HT1080 (cell line): ENCODE measurements around the gene ZNF208. TPM values are rescaled to one million over a fixed set of nuclear protein-coding genes. Genes with fewer than 3 reads are reported as not detected.
"Not testable (repeated sequence)": the region's sequence is repeated elsewhere in the genome, so short reads cannot be mapped to it uniquely, and the experiment has no call there.

ENCODE experiments used
- DNase-seq: peaks from one replicate; pipeline ENCODE4 v3.0.0-alpha.2; 2015; ENCODE audit warnings: low read depth
- polyA plus RNA-seq, 2 experiments: library from polyadenylated mRNA; depleted of rRNA; stranded (reverse); fragments of >200 nt; gene quantifications; 2 replicates each; pipeline ENCODE4 v1.2.3, GENCODE V29; 2015
- total RNA-seq: library from RNA; depleted of rRNA; stranded (reverse); fragments of >200 nt; shearing (Covaris generic); gene quantifications from 2 replicates; pipeline ENCODE4 v1.2.3, GENCODE V29; 2014; rRNA removed

The ZNF208 gene
- 0.74 TPM in 1 of 2 replicates, not detected in the other for total RNA-seq
- not detected in 2 replicates for polyA plus RNA-seq (2015; cell fraction: cytosol; rRNA removed)
- 0.03 and 0.04 TPM in 2 replicates for polyA plus RNA-seq (2015; cell fraction: nucleus; rRNA removed)

- DNase-seq = not testable (repeated sequence)
Observed at GRCh38 chr19:22010437-22011143, at the start of gene ZNF208. ZNF208 (minus strand) TSS chr19:22010943; CDS start chr19:22010794, 149 bp downstream.

GRCh38 chr19:22052644-22053013, 41.9 kb upstream of the ZNF208 start:
- DNase-seq = no peak

GRCh38 chr19:22041151-22041550, 30.4 kb upstream of the ZNF208 start:
- not testable (repeated sequence) for DNase-seq

GRCh38 chr19:22030680-22031079, 19.9 kb upstream of the ZNF208 start:
- DNase-seq = no peak

- no peak for DNase-seq
Observed at GRCh38 chr19:22026687-22027086, 15.9 kb upstream of the ZNF208 start.

- not testable (repeated sequence) for DNase-seq
Observed at GRCh38 chr19:22025539-22025938, 14.8 kb upstream of the ZNF208 start.

GRCh38 chr19:21970466-21970865, 40.3 kb downstream of the ZNF208 start:
- DNase-seq = no peak

GRCh38 chr19:21947775-21948174, 63.0 kb downstream of the ZNF208 start:
- no peak for DNase-seq

- DNase-seq = no peak
Observed at GRCh38 chr19:21940684-21941083, 70.1 kb downstream of the ZNF208 start.

- DNase-seq = no peak
Observed at GRCh38 chr19:21934593-21934992, 76.2 kb downstream of the ZNF208 start.

- no peak for DNase-seq
Observed at GRCh38 chr19:21934131-21934530, 76.6 kb downstream of the ZNF208 start.

- no peak for DNase-seq
Observed at GRCh38 chr19:21922276-21922675, 88.5 kb downstream of the ZNF208 start.

GRCh38 chr19:21921691-21922180, 89.0 kb downstream of the ZNF208 start:
- no peak for DNase-seq

- no peak for DNase-seq
Observed at GRCh38 chr19:21915411-21915810, 95.3 kb downstream of the ZNF208 start.

- DNase-seq = no peak
Observed at GRCh38 chr19:21912654-21913053, 98.1 kb downstream of the ZNF208 start.

- DNase-seq = no peak
Observed at GRCh38 chr19:21910318-21910717, 100.4 kb downstream of the ZNF208 start.

- DNase-seq = no peak
Observed at GRCh38 chr19:21908066-21908465, 102.7 kb downstream of the ZNF208 start.

- no peak for DNase-seq
Observed at GRCh38 chr19:21907516-21907915, 103.2 kb downstream of the ZNF208 start.

- no peak for DNase-seq
Observed at GRCh38 chr19:21902571-21902970, 108.2 kb downstream of the ZNF208 start.

GRCh38 chr19:21901861-21902260, 108.9 kb downstream of the ZNF208 start:
- DNase-seq = no peak

- DNase-seq = no peak
Observed at GRCh38 chr19:21900401-21900800, 110.3 kb downstream of the ZNF208 start.

GRCh38 chr19:21891086-21891485, 119.7 kb downstream of the ZNF208 start:
- DNase-seq = no peak

GRCh38 chr19:21890017-21890416, 120.7 kb downstream of the ZNF208 start:
- DNase-seq = not testable (repeated sequence)
